ENCODE data around the gene CHD1L. TPM values are rescaled to one million over a fixed set of nuclear protein-coding genes. Genes with fewer than 3 reads are reported as not detected.

The CHD1L gene
- total and polyA plus RNA-seq, 2 of the 13 experiments (the other 11 are each of a cell fraction or from before 2014, with no cell fraction given) = 74.3 to 111 TPM

GRCh38 chr1:147238925-147239820 is 3.3 kb upstream of the CHD1L start (continued):
- TF ChIP-seq HDAC2 (CRISPR knock-in tag; IDR thresholded peaks at IDR 0.05) (peak; percentile 69), HMGXB3 (CRISPR knock-in tag; IDR thresholded peaks at IDR 0.05; ENCODE audit: borderline replicate concordance) (peak; percentile 26; the same call in 1 of the 2 replicates), ZNF878 (CRISPR knock-in tag; IDR thresholded peaks at IDR 0.05) (no peak), LCORL (IDR thresholded peaks at IDR 0.05) (no peak), LCORL (CRISPR knock-in tag; IDR thresholded peaks at IDR 0.05) (peak; percentile 70; the same call in 1 of the 2 replicates), GATAD2A (CRISPR knock-in tag; IDR thresholded peaks at IDR 0.05) (peak; percentile 84), SMAD9 (CRISPR knock-in tag; IDR thresholded peaks at IDR 0.05) (no peak), AFF4 (CRISPR knock-in tag; IDR thresholded peaks at IDR 0.05) (peak; percentile 94), ELF1 (CRISPR knock-in tag; IDR thresholded peaks at IDR 0.05) (no peak), DMAP1 (CRISPR knock-in tag; IDR thresholded peaks at IDR 0.05) (0 out of 2 replicates have a peak, but pooled peaks have one; percentile 15), IRX3 (CRISPR knock-in tag; IDR thresholded peaks at IDR 0.05; ENCODE audit: borderline replicate concordance, low read depth) (no peak), MLX (CRISPR knock-in tag; IDR thresholded peaks at IDR 0.05) (no peak), IRF1 (CRISPR knock-in tag; IDR thresholded peaks at IDR 0.05; ENCODE audit: low read depth) (no peak), HNF4G (IDR thresholded peaks at IDR 0.05; ENCODE audit: borderline replicate concordance, low read depth, low read length) (peak; percentile 42; the same call in 1 of the 2 replicates), HNF4G (CRISPR knock-in tag; IDR thresholded peaks at IDR 0.05; ENCODE audit: borderline replicate concordance, low read depth) (0 out of 2 replicates have a peak, but pooled peaks have one; percentile 16), CSRNP2 (CRISPR knock-in tag; conservative IDR thresholded peaks at IDR 0.05; ENCODE audit: low read depth) (no peak), RFXANK (CRISPR knock-in tag; IDR thresholded peaks at IDR 0.05) (no peak), BCL6 (CRISPR knock-in tag; IDR thresholded peaks at IDR 0.05) (peak; percentile 77), ZNF792 (CRISPR knock-in tag; IDR thresholded peaks at IDR 0.05) (peak; percentile 22; the same call in 1 of the 2 replicates)
